H9 (cell line): ENCODE measurements around the gene GLCCI1. TPM values are rescaled to one million over a fixed set of nuclear protein-coding genes. Genes with fewer than 3 reads are reported as not detected.

Experiments used
- DNase-seq: peaks from one replicate; pipeline ENCODE4 v3.0.0-alpha.2; 2017
- H2AFZ ChIP-seq: one replicate; pipeline ENCODE4 v1.6.1; 2013; ENCODE audit warnings: mild to moderate bottlenecking, low read length, control low read depth, moderate library complexity
- H2AK5ac ChIP-seq: 2 replicates; pipeline ENCODE4 v1.6.1; 2013; ENCODE audit warnings: low read length, control low read depth, mixed read lengths; ENCODE audit not compliant: insufficient read length
- H2BK120ac ChIP-seq: one replicate; pipeline ENCODE4 v1.6.1; 2013; ENCODE audit warnings: low read depth, mild to moderate bottlenecking, low read length, control low read depth, inconsistent platforms; ENCODE audit not compliant: poor library complexity, severe bottlenecking
- H2BK12ac ChIP-seq: 2 replicates; pipeline ENCODE4 v1.6.1; 2013; ENCODE audit warnings: low read length, control low read depth, mixed read lengths, low read depth; ENCODE audit not compliant: insufficient read length
- H2BK15ac ChIP-seq: 2 replicates; pipeline ENCODE4 v1.6.1; 2013; ENCODE audit warnings: low read depth, low read length, control low read depth
- H2BK20ac ChIP-seq: one replicate; pipeline ENCODE4 v1.6.1; 2013; ENCODE audit warnings: low read depth, mild to moderate bottlenecking, low read length, control low read depth, inconsistent platforms; ENCODE audit not compliant: poor library complexity, severe bottlenecking
- H2BK5ac ChIP-seq: 2 replicates; pipeline ENCODE4 v1.6.1; 2013; ENCODE audit warnings: low read length, control low read depth, mixed read lengths; ENCODE audit not compliant: insufficient read length
- H3K14ac ChIP-seq: 2 replicates; pipeline ENCODE4 v1.6.1; 2013; ENCODE audit warnings: low read length, control low read depth; ENCODE audit not compliant: insufficient read depth
- H3K18ac ChIP-seq: 2 replicates; pipeline ENCODE4 v1.6.1; 2013; ENCODE audit warnings: low read depth, mild to moderate bottlenecking, mixed read lengths, low read length, control low read depth; ENCODE audit not compliant: insufficient read length
- H3K23ac ChIP-seq: 2 replicates; pipeline ENCODE4 v1.6.1; 2013; ENCODE audit warnings: low read length, control low read depth, mixed read lengths, low read depth; ENCODE audit not compliant: insufficient read length
- H3K23me2 ChIP-seq: 2 replicates; pipeline ENCODE4 v1.6.1; 2013; ENCODE audit warnings: low read depth, mild to moderate bottlenecking, mixed read lengths, low read length, control low read depth; ENCODE audit not compliant: insufficient read length, poor library complexity, severe bottlenecking
- H3K27ac ChIP-seq: 2 replicates; pipeline ENCODE4 v1.5.1; 2013; ENCODE audit warnings: low read length, control low read depth, mixed read lengths, low read depth; ENCODE audit not compliant: insufficient read length
- H3K27me3 ChIP-seq: 2 replicates; pipeline ENCODE4 v1.6.1; 2013; ENCODE audit warnings: low read length, control low read depth, inconsistent platforms; ENCODE audit not compliant: insufficient read depth
- H3K4ac ChIP-seq: 2 replicates; pipeline ENCODE4 v1.6.1; 2013; ENCODE audit warnings: low read depth, mild to moderate bottlenecking, control low read depth, inconsistent platforms, low read length, moderate library complexity
- H3K4me1 ChIP-seq: 2 replicates; pipeline ENCODE4 v1.6.1; 2013; ENCODE audit warnings: low read length, control low read depth, inconsistent platforms; ENCODE audit not compliant: insufficient read depth
- H3K4me2 ChIP-seq: 2 replicates; pipeline ENCODE4 v1.6.1; 2013; ENCODE audit warnings: low read length, control low read depth, mixed read lengths; ENCODE audit not compliant: insufficient read length, insufficient read depth
- H3K56ac ChIP-seq: 2 replicates; pipeline ENCODE4 v1.6.1; 2013; ENCODE audit warnings: low read depth, mild to moderate bottlenecking, mixed read lengths, low read length, control low read depth; ENCODE audit not compliant: insufficient read length
- H3K79me1 ChIP-seq: 2 replicates; pipeline ENCODE4 v1.6.1; 2013; ENCODE audit warnings: low read depth, mild to moderate bottlenecking, moderate library complexity, low read length, control low read depth, inconsistent platforms; ENCODE audit not compliant: insufficient read depth, poor library complexity, severe bottlenecking
- H3K79me2 ChIP-seq: 2 replicates; pipeline ENCODE4 v1.6.1; 2013; ENCODE audit warnings: low read length, control low read depth, inconsistent platforms; ENCODE audit not compliant: insufficient read depth
- H3K9ac ChIP-seq: 2 replicates; pipeline ENCODE4 v1.6.1; 2013; ENCODE audit warnings: low read length, control low read depth, mixed read lengths; ENCODE audit not compliant: insufficient read length; ENCODE audit errors: extremely low read depth
- H3K9me3 ChIP-seq: one replicate; pipeline ENCODE4 v1.6.1; 2013; ENCODE audit warnings: low read depth, low read length, inconsistent platforms; ENCODE audit not compliant: control insufficient read depth
- H3T11ph ChIP-seq: one replicate; pipeline ENCODE4 v1.6.1; 2013; ENCODE audit warnings: mild to moderate bottlenecking, low read length, control low read depth, inconsistent platforms
- H4K20me1 ChIP-seq: one replicate; pipeline ENCODE4 v1.6.1; 2013; ENCODE audit not compliant: control insufficient read depth, insufficient read length, insufficient read depth
- H4K5ac ChIP-seq: 2 replicates; pipeline ENCODE4 v1.6.1; 2013; ENCODE audit warnings: low read depth, mild to moderate bottlenecking, mixed read lengths, low read length, control low read depth; ENCODE audit not compliant: insufficient read length
- H4K8ac ChIP-seq: replicated peaks from 2 replicates; pipeline ENCODE4 v1.6.1; 2013; ENCODE audit warnings: low read length, control low read depth, mixed read lengths, low read depth; ENCODE audit not compliant: insufficient read length
- H4K91ac ChIP-seq: 2 replicates; pipeline ENCODE4 v1.6.1; 2013; ENCODE audit warnings: low read depth, mild to moderate bottlenecking, moderate library complexity, mixed read lengths, low read length, control low read depth; ENCODE audit not compliant: insufficient read length
- H3K27ac Mint-ChIP-seq, 3 experiments: 2 replicates in 2 of 3; 3 replicates in 1 of 3; pipeline ENCODE4 v1.8.0; 2020 to 2021; ENCODE audit warnings: mixed read lengths in 3 of 3, mild to moderate bottlenecking in 1 of 3, moderate library complexity in 1 of 3
- H3K27me3 Mint-ChIP-seq: 2 replicates; pipeline ENCODE4 v1.8.0; 2021; ENCODE audit warnings: low read depth, mild to moderate bottlenecking, moderate library complexity, mixed read lengths
- H3K36me3 Mint-ChIP-seq, 3 experiments: 2 replicates in 2 of 3; 3 replicates in 1 of 3; pipeline ENCODE4 v1.8.0; 2020 to 2021; ENCODE audit warnings: low read depth in 3 of 3, mixed read lengths in 3 of 3; ENCODE audit not compliant: insufficient read depth in 1 of 3
- H3K4me1 Mint-ChIP-seq, 2 experiments: 2 replicates each; pipeline ENCODE4 v1.8.0; 2020; ENCODE audit warnings: mixed read lengths in 2 of 2
- H3K4me3 Mint-ChIP-seq, 2 experiments: 2 replicates in 1 of 2; 3 replicates in 1 of 2; pipeline ENCODE4 v1.8.0; 2020 to 2021; ENCODE audit warnings: mild to moderate bottlenecking in 2 of 2, mixed read lengths in 2 of 2, moderate library complexity in 1 of 2
- H3K9me3 Mint-ChIP-seq, 2 experiments: 2 replicates in 1 of 2; 3 replicates in 1 of 2; pipeline ENCODE4 v1.8.0; 2020; ENCODE audit warnings: mild to moderate bottlenecking in 2 of 2, mixed read lengths in 2 of 2, moderate library complexity in 1 of 2
- CTCF ChIP-seq: fragments of 200-600 bp; sonication (generic); conservative IDR thresholded peaks from 3 replicates; pipeline ENCODE4 v1.8.0; 2021; ENCODE audit warnings: antibody characterized with exemption, mild to moderate bottlenecking
- WGBS: extraction: QIAGEN DNeasy Blood & Tissue Kit; methylation state at CpG from one replicate; pipeline ENCODE4 v1.1.7; 2013; ENCODE audit warnings: missing lambda C conversion rate, low lambda C conversion rate, mixed read lengths; ENCODE audit not compliant: insufficient read length; ENCODE audit errors: extremely low coverage; 5-methylcytosine and 5-hydroxymethylcytosine counted together
- total RNA-seq: library from RNA; stranded (reverse); gene quantifications from 2 replicates; pipeline ENCODE4 v1.2.1, GENCODE V29; 2021

GLCCI1 gene
- total RNA-seq, 1 experiment from 2014 or later, result 19.1 TPM

- no peak overlapping the region for H3K4me3 Mint-ChIP-seq
- Histone ChIP-seq H3K9me3 (no peaks in the 10 kb centered on the region), H3K14ac (no peak overlapping the region), H2BK15ac (no peak overlapping the region), H3K9ac (no peak overlapping the region), H3K23me2 (no peaks in the 10 kb centered on the region), H4K20me1 (no peaks in the 10 kb centered on the region), H3T11ph (no peak overlapping the region), H3K56ac (no peak overlapping the region), H2AK5ac (no peak overlapping the region), H2BK5ac (no peak overlapping the region), H3K4me2 (no peak overlapping the region), H2BK20ac (no peak overlapping the region), H3K4me1 (no peaks in the 10 kb centered on the region), H2BK120ac (no peak overlapping the region), H3K79me1 (no peaks in the 10 kb centered on the region), H2BK12ac (no peak overlapping the region), H4K91ac (no peak overlapping the region), H3K18ac (no peak overlapping the region), H3K27ac (no peak overlapping the region), H3K27me3 (no peaks in the 10 kb centered on the region), H3K23ac (no peak overlapping the region), H4K5ac (no peak overlapping the region), H3K79me2 (no peaks in the 10 kb centered on the region), H4K8ac (no peak overlapping the region), H3K4ac (no peak overlapping the region), H2AFZ (no peak overlapping the region)
- H3K36me3 Mint-ChIP-seq, result peaks cover 0 to 11% (median 4%) of the 10 kb centered on the region in 3 experiments; a peak in 4 of 7 replicates
- peaks cover 23 to 28% of the 10 kb centered on the region in 2 experiments for H3K4me1 Mint-ChIP-seq
- H3K9me3 Mint-ChIP-seq, result peaks cover 0 to 5% of the 10 kb centered on the region in 2 experiments; a peak in 1 of 5 replicates
- H3K27ac Mint-ChIP-seq, result peak overlapping the region in 1 of 3 experiments; percentile 15; a peak in 2 of 7 replicates
- peak; percentile 33 for DNase-seq
- no peaks in the 10 kb centered on the region for H3K27me3 Mint-ChIP-seq
- no CpG with 5 or more reads among the region's 2 CpGs for WGBS
- TF ChIP-seq CTCF, result peak; percentile 68
Observed at GRCh38 chr7:8035647-8036518, 67.3 kb downstream of the GLCCI1 start.
